B cell (primary cell): ENCODE measurements around the gene RHOBTB3. TPM values are rescaled to one million over a fixed set of nuclear protein-coding genes. Genes with fewer than 3 reads are reported as not detected.
A peak's percentile ranks its signal among the peaks of the same experiment; 100 is the strongest.

ENCODE experiments used
- ATAC-seq: fragments of 200-7000 bp; cut with Tn5 transposase; one replicate; pipeline ENCODE4 v1.10.0; 2021; ENCODE audit warnings: low read depth, mild to moderate bottlenecking, moderate number of reproducible peaks, moderate library complexity
- CTCF ChIA-PET: fragments of 350-600 bp; sonication (Branson Sonifier 250); formaldehyde crosslinking; loops from one replicate; lab custom pipeline; 2021; ENCODE audit warnings: antibody characterized with exemption, inconsistent platforms; lab: Charles Lee
- POLR2A ChIA-PET: fragments of 350-600 bp; sonication (Branson Sonifier 250); formaldehyde crosslinking; loops from one replicate; lab custom pipeline; 2021; ENCODE audit warnings: antibody characterized with exemption; lab: Charles Lee
- DNase-seq: peaks from one replicate; pipeline ENCODE4 v3.0.0; 2013
- H2AFZ ChIP-seq: 2 replicates; pipeline ENCODE4 v1.6.1; 2012; ENCODE audit warnings: mild to moderate bottlenecking, low read depth, low read length; ENCODE audit not compliant: insufficient read depth, poor library complexity, severe bottlenecking
- H3K27ac ChIP-seq, 2 donors: 1 replicate in 1 of 2; 2 replicates in 1 of 2; pipeline ENCODE4 v1.5.1; 2012 to 2013; ENCODE audit warnings: low read length in 2 of 2, mild to moderate bottlenecking in 2 of 2, moderate library complexity in 1 of 2
- H3K27me3 ChIP-seq, 4 experiments: fragments of 200-600 bp in 1 of 4; sonication (generic) in 1 of 4; replicated peaks in 1 of 4; 1 replicate in 2 of 4; 2 replicates in 2 of 4; pipeline versions ENCODE4 v1.6.1 to v1.7.0; 2013 to 2016; ENCODE audit warnings: low read length in 3 of 4, mild to moderate bottlenecking in 2 of 4, mixed read lengths in 1 of 4, moderate library complexity in 1 of 4; ENCODE audit not compliant: insufficient read depth in 4 of 4, control insufficient read depth in 3 of 4; ENCODE audit errors: control extremely low read depth in 1 of 4
- H3K36me3 ChIP-seq, 2 experiments: replicated peaks in 1 of 2; 1 replicate in 1 of 2; 2 replicates in 1 of 2; pipeline versions ENCODE4 v1.6.1 to v1.7.1; 2013; ENCODE audit warnings: low read length in 1 of 2; ENCODE audit not compliant: insufficient read depth in 2 of 2, control insufficient read depth in 1 of 2; ENCODE audit errors: control extremely low read depth in 1 of 2, extremely low read depth in 1 of 2
- H3K4me1 ChIP-seq, 2 donors: fragments of 200-600 bp in 1 of 2; sonication (generic) in 1 of 2; 1 replicate in 1 of 2; 2 replicates in 1 of 2; pipeline versions ENCODE4 v1.5.1 to v1.6.1; 2013 to 2017; ENCODE audit warnings: low read length in 2 of 2; ENCODE audit not compliant: control insufficient read depth in 2 of 2, insufficient read depth in 2 of 2
- H3K4me2 ChIP-seq: replicated peaks from 2 replicates; pipeline ENCODE3; 2012; ENCODE audit warnings: mild to moderate bottlenecking, low read depth, low read length; ENCODE audit not compliant: poor library complexity, severe bottlenecking
- H3K4me3 ChIP-seq, 5 experiments: fragments of 200-600 bp in 1 of 5; sonication (generic) in 1 of 5; 1 replicate in 3 of 5; 2 replicates in 2 of 5; pipeline versions ENCODE4 v1.5.1 to v1.7.0; 2011 to 2016; ENCODE audit warnings: low read length in 4 of 5, mild to moderate bottlenecking in 4 of 5, low read depth in 2 of 5, control low read depth in 1 of 5, moderate library complexity in 1 of 5; ENCODE audit not compliant: insufficient read depth in 1 of 5; ENCODE audit errors: control extremely low read depth in 1 of 5, extremely low read depth in 1 of 5
- H3K79me2 ChIP-seq: fragments of 200-600 bp; sonication (generic); one replicate; pipeline ENCODE4 v1.6.0; 2016; ENCODE audit warnings: low read length; ENCODE audit not compliant: control insufficient read depth, insufficient read depth
- H3K9ac ChIP-seq: fragments of 200-600 bp; sonication (generic); 2 replicates; pipeline ENCODE4 v1.6.1; 2017; ENCODE audit warnings: mild to moderate bottlenecking, low read length, moderate library complexity
- H3K9me3 ChIP-seq, 3 donors: one replicate each; pipeline versions ENCODE4 v1.6.1 to v1.7.1; 2013; ENCODE audit warnings: low read length in 2 of 3; ENCODE audit not compliant: control insufficient read depth in 2 of 3, insufficient read depth in 1 of 3; ENCODE audit errors: control extremely low read depth in 1 of 3
- H4K20me1 ChIP-seq: 2 replicates; pipeline ENCODE4 v1.6.0; 2012; ENCODE audit warnings: mild to moderate bottlenecking, low read length; ENCODE audit not compliant: insufficient read depth, control insufficient read depth, poor library complexity, severe bottlenecking
- H3K27ac Mint-ChIP-seq: one replicate; pipeline ENCODE4 v1.8.0; 2021; ENCODE audit warnings: mixed read lengths
- H3K27me3 Mint-ChIP-seq: one replicate; pipeline ENCODE4 v1.8.0; 2021; ENCODE audit warnings: mixed read lengths
- H3K4me1 Mint-ChIP-seq: one replicate; pipeline ENCODE4 v1.8.0; 2021; ENCODE audit warnings: mixed read lengths
- H3K4me3 Mint-ChIP-seq: one replicate; pipeline ENCODE4 v1.8.0; 2021; ENCODE audit warnings: mixed read lengths
- H3K9me3 Mint-ChIP-seq: one replicate; pipeline ENCODE4 v1.8.0; 2022; ENCODE audit warnings: mixed read lengths; ENCODE audit not compliant: insufficient read depth
- EZH2 ChIP-seq: IDR thresholded peaks from 2 replicates; pipeline ENCODE4 v1.6.1; 2012; ENCODE audit warnings: borderline replicate concordance, low read depth, mild to moderate bottlenecking, moderate library complexity, low read length; ENCODE audit not compliant: insufficient read depth, poor library complexity, severe bottlenecking
- WGBS: methylation state at CpG from one replicate; pipeline ENCODE4 v1.1.5; 2013; ENCODE audit warnings: missing lambda C conversion rate; ENCODE audit not compliant: insufficient coverage; 5-methylcytosine and 5-hydroxymethylcytosine counted together
- intact Hi-C: fragments of 100-400 bp; cut with micrococcal nuclease; formaldehyde crosslinking; loops from one replicate; pipeline ENCODE4 v1.10.0; 2022
- polyA plus RNA-seq: library from polyadenylated mRNA; depleted of rRNA; stranded (reverse); fragments of >200 nt; gene quantifications from 2 replicates; pipeline ENCODE4 v1.2.3, GENCODE V29; 2012
- total RNA-seq, 2 donors: library from RNA; stranded (reverse); fragments of 120-200 nt in 1 of 2; gene quantifications; 1 replicate in 1 of 2; 2 replicates in 1 of 2; pipeline versions ENCODE4 v1.2.3 to v1.2.4, GENCODE V29; 2013 to 2022
- TF ChIP-seq, protein P1 (sequence below): fragments of 200-600 bp; IDR thresholded peaks from one replicate; pipeline ENCODE4 v1.8.0; 2022; ENCODE audit warnings: antibody characterized with exemption, mild to moderate bottlenecking

The RHOBTB3 gene
- total and polyA plus RNA-seq, 2 donors (not counting 1 experiment from before 2014, with no cell fraction given), result 1.7 to 5.0 TPM

DNA sequence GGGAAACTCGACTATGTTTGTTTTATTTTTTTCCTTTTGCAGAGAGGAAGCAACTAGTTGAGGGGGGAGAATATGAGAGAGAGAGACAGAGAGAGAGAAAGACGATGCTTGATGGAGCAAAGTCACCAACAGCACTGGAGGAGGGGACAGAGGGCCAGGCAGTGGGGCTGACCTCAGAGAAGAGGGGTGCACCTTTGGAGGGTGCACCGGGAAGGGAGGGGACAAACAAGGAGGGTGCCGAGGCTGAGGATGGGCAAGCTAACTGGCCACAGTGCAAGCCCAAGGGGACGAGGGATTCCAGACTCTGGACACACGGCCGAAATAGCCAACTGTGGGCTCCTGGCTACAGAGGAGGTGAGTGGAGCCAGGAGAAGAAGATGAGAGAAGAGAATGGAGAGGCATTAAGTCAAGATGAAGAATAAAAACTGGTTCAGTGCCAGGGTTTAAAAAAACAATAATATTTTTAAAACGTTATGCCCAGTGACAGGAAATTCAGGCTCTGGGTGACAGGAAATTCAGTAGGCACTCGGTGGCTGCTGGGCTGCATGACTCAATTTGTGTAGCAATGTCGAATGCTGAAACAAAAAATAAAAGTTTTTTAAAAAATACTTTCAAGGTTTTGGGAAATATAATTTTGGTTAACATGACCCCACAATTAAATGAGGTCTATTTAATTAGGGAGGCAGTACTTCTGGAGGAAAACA, 104.7 kb downstream of the RHOBTB3 start:
- WGBS, result 6% methylated on average over 8 of the region's 10 CpGs

More for the DNA sequence above, 104.7 kb downstream of the RHOBTB3 start:
- TF ChIP-seq, protein P1, sequence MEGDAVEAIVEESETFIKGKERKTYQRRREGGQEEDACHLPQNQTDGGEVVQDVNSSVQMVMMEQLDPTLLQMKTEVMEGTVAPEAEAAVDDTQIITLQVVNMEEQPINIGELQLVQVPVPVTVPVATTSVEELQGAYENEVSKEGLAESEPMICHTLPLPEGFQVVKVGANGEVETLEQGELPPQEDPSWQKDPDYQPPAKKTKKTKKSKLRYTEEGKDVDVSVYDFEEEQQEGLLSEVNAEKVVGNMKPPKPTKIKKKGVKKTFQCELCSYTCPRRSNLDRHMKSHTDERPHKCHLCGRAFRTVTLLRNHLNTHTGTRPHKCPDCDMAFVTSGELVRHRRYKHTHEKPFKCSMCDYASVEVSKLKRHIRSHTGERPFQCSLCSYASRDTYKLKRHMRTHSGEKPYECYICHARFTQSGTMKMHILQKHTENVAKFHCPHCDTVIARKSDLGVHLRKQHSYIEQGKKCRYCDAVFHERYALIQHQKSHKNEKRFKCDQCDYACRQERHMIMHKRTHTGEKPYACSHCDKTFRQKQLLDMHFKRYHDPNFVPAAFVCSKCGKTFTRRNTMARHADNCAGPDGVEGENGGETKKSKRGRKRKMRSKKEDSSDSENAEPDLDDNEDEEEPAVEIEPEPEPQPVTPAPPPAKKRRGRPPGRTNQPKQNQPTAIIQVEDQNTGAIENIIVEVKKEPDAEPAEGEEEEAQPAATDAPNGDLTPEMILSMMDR, result no peak
- TF ChIP-seq EZH2, result no peak
- H3K9ac ChIP-seq, result peak overlapping the region; percentile 57
- H3K27me3 ChIP-seq, result no peaks in the 10 kb centered on the region
- peak overlapping the region; percentile 81 for H3K4me2 ChIP-seq
- Mint-ChIP-seq H3K27ac (peak overlapping the region; percentile 91), H3K27me3 (no peaks in the 10 kb centered on the region), H3K9me3 (no peaks in the 10 kb centered on the region), H3K4me1 (peaks cover 51% of the 10 kb centered on the region), H3K4me3 (peak overlapping the region; percentile 75)
- ATAC-seq, result no peak
- peak overlapping the region; percentile 60 to 86 for H3K27ac ChIP-seq
- intact Hi-C loops, result loop anchor here (1.0 to 2.0 kb wide), 4 partner anchors 11 to 28 kb away; partner anchors contain the start of gene GLRX
- CTCF ChIA-PET, result interaction anchor here (0.7 to 22.8 kb wide), 8 partner anchors 8 to 604 kb away, joined by 3 to 748 read pairs (median 6); partner anchors contain the start of gene GLRX
- H3K4me1 ChIP-seq, result peaks cover 24 to 26% of the 10 kb centered on the region in 2 donors
- H3K36me3 ChIP-seq, result no peaks in the 10 kb centered on the region
- no peaks in the 10 kb centered on the region for H3K9me3 ChIP-seq
- peak overlapping the region; percentile 30 to 82 (median 67) for H3K4me3 ChIP-seq
- peak; percentile 35 for DNase-seq
- no peaks in the 10 kb centered on the region for H3K79me2 ChIP-seq
- POLR2A ChIA-PET, result interaction anchor here (0.9 kb wide), 1 partner anchor 19 kb away, joined by 3 read pairs; no protein-coding TSS in a partner anchor
- H2AFZ ChIP-seq, result peak overlapping the region; percentile 86
- no peaks in the 10 kb centered on the region for H4K20me1 ChIP-seq
